ENCODE measurements around the gene STXBP6. TPM values are rescaled to one million over a fixed set of nuclear protein-coding genes. Genes with fewer than 3 reads are reported as not detected.
"Not testable (repeated sequence)": the region's sequence is repeated elsewhere in the genome, so short reads cannot be mapped to it uniquely, and the experiment has no call there.

Gene STXBP6
- total RNA-seq, 1 donor from 2014 or later: not detected

- Mint-ChIP-seq H3K27ac (no peak overlapping the region), H3K4me3 (ENCODE audit: low read depth) (no peak overlapping the region), H3K9me3 (no peaks in the 10 kb centered on the region), H3K27me3 (ENCODE audit: low read depth) (peaks cover 3% of the 10 kb centered on the region), H3K36me3 (ENCODE audit: low read depth) (no peaks in the 10 kb centered on the region), H3K4me1 (ENCODE audit: low read depth) (no peaks in the 10 kb centered on the region)
- no peak for DNase-seq (ENCODE audit: low spot score)
- intact Hi-C loops (cut with micrococcal nuclease): no loop called here
Measured at GRCh38 chr14:24816011-24816928, 233.7 kb downstream of the STXBP6 start.

GRCh38 chr14:24815543-24815942 lies 234.4 kb downstream of the STXBP6 start:
- H3K36me3 Mint-ChIP-seq (ENCODE audit: low read depth): no peaks in the 10 kb centered on the region
- no peak overlapping the region for H3K27ac Mint-ChIP-seq
- no peaks in the 10 kb centered on the region for H3K9me3 Mint-ChIP-seq
- no peak overlapping the region for H3K4me3 Mint-ChIP-seq (ENCODE audit: low read depth)
- no peaks in the 10 kb centered on the region for H3K4me1 Mint-ChIP-seq (ENCODE audit: low read depth)
- intact Hi-C loops (cut with micrococcal nuclease): no loop called here
- no peak for DNase-seq (ENCODE audit: low spot score)
- H3K27me3 Mint-ChIP-seq (ENCODE audit: low read depth): peaks cover 3% of the 10 kb centered on the region

- peaks cover 3% of the 10 kb centered on the region for H3K27me3 Mint-ChIP-seq (ENCODE audit: low read depth)
- intact Hi-C loops (cut with micrococcal nuclease): no loop called here
- no peak overlapping the region for H3K27ac Mint-ChIP-seq
- no peaks in the 10 kb centered on the region for H3K36me3 Mint-ChIP-seq (ENCODE audit: low read depth)
- DNase-seq (ENCODE audit: low spot score): no peak
- no peak overlapping the region for H3K4me3 Mint-ChIP-seq (ENCODE audit: low read depth)
- no peaks in the 10 kb centered on the region for H3K4me1 Mint-ChIP-seq (ENCODE audit: low read depth)
- no peaks in the 10 kb centered on the region for H3K9me3 Mint-ChIP-seq
Measured at GRCh38 chr14:24814944-24815343, 235.0 kb downstream of the STXBP6 start.

GRCh38 chr14:24814346-24814745 lies 235.6 kb downstream of the STXBP6 start:
- Mint-ChIP-seq H3K27ac (no peak overlapping the region), H3K9me3 (no peaks in the 10 kb centered on the region), H3K4me3 (ENCODE audit: low read depth) (no peak overlapping the region), H3K27me3 (ENCODE audit: low read depth) (peaks cover 3% of the 10 kb centered on the region), H3K4me1 (ENCODE audit: low read depth) (no peaks in the 10 kb centered on the region), H3K36me3 (ENCODE audit: low read depth) (no peaks in the 10 kb centered on the region)
- intact Hi-C loops (cut with micrococcal nuclease): no loop called here
- no peak for DNase-seq (ENCODE audit: low spot score)

GRCh38 chr14:24813819-24814259 lies 236.1 kb downstream of the STXBP6 start:
- Mint-ChIP-seq H3K36me3 (ENCODE audit: low read depth) (no peaks in the 10 kb centered on the region), H3K9me3 (no peaks in the 10 kb centered on the region), H3K27ac (no peak overlapping the region), H3K27me3 (ENCODE audit: low read depth) (peaks cover 7% of the 10 kb centered on the region), H3K4me1 (ENCODE audit: low read depth) (no peaks in the 10 kb centered on the region), H3K4me3 (ENCODE audit: low read depth) (no peak overlapping the region)
- intact Hi-C loops (cut with micrococcal nuclease): no loop called here
- no peak for DNase-seq (ENCODE audit: low spot score)

GRCh38 chr14:24813089-24813815 lies 236.7 kb downstream of the STXBP6 start:
- Mint-ChIP-seq H3K36me3 (ENCODE audit: low read depth) (no peaks in the 10 kb centered on the region), H3K9me3 (no peaks in the 10 kb centered on the region), H3K27me3 (ENCODE audit: low read depth) (peaks cover 8% of the 10 kb centered on the region), H3K4me1 (ENCODE audit: low read depth) (no peaks in the 10 kb centered on the region), H3K27ac (no peak overlapping the region), H3K4me3 (ENCODE audit: low read depth) (no peak overlapping the region)
- DNase-seq (ENCODE audit: low spot score): no peak
- intact Hi-C loops (cut with micrococcal nuclease): no loop called here

- no peaks in the 10 kb centered on the region for H3K4me1 Mint-ChIP-seq (ENCODE audit: low read depth)
- intact Hi-C loops (cut with micrococcal nuclease): loop anchor here (10.0 kb wide), 1 partner anchor 596 kb away; no protein-coding TSS in a partner anchor
- H3K27me3 Mint-ChIP-seq (ENCODE audit: low read depth): peaks cover 9% of the 10 kb centered on the region
- no peak overlapping the region for H3K27ac Mint-ChIP-seq
- no peaks in the 10 kb centered on the region for H3K36me3 Mint-ChIP-seq (ENCODE audit: low read depth)
- H3K9me3 Mint-ChIP-seq: no peaks in the 10 kb centered on the region
- DNase-seq (ENCODE audit: low spot score): no peak
- no peak overlapping the region for H3K4me3 Mint-ChIP-seq (ENCODE audit: low read depth)
Measured at GRCh38 chr14:24809135-24809534, 240.8 kb downstream of the STXBP6 start.

- DNase-seq (ENCODE audit: low spot score): no peak
- peaks cover 9% of the 10 kb centered on the region for H3K27me3 Mint-ChIP-seq (ENCODE audit: low read depth)
- no peaks in the 10 kb centered on the region for H3K9me3 Mint-ChIP-seq
- H3K4me1 Mint-ChIP-seq (ENCODE audit: low read depth): no peaks in the 10 kb centered on the region
- no peak overlapping the region for H3K4me3 Mint-ChIP-seq (ENCODE audit: low read depth)
- no peaks in the 10 kb centered on the region for H3K36me3 Mint-ChIP-seq (ENCODE audit: low read depth)
- intact Hi-C loops (cut with micrococcal nuclease): loop anchor here (10.0 kb wide), 1 partner anchor 596 kb away; no protein-coding TSS in a partner anchor
- H3K27ac Mint-ChIP-seq: no peak overlapping the region
Measured at GRCh38 chr14:24808412-24808811, 241.5 kb downstream of the STXBP6 start.

GRCh38 chr14:24806061-24806678 lies 243.8 kb downstream of the STXBP6 start:
- Mint-ChIP-seq H3K9me3 (no peaks in the 10 kb centered on the region), H3K27ac (no peak overlapping the region), H3K4me3 (ENCODE audit: low read depth) (no peak overlapping the region), H3K4me1 (ENCODE audit: low read depth) (no peaks in the 10 kb centered on the region), H3K27me3 (ENCODE audit: low read depth) (peaks cover 10% of the 10 kb centered on the region), H3K36me3 (ENCODE audit: low read depth) (no peaks in the 10 kb centered on the region)
- intact Hi-C loops (cut with micrococcal nuclease): loop anchor here (1.0 to 10.0 kb wide), 2 partner anchors 326 to 599 kb away; no protein-coding TSS in a partner anchor
- DNase-seq (ENCODE audit: low spot score): no peak

GRCh38 chr14:24804552-24805212 lies 245.3 kb downstream of the STXBP6 start:
- H3K36me3 Mint-ChIP-seq (ENCODE audit: low read depth): no peaks in the 10 kb centered on the region
- DNase-seq (ENCODE audit: low spot score): no peak
- H3K9me3 Mint-ChIP-seq: no peaks in the 10 kb centered on the region
- H3K4me3 Mint-ChIP-seq (ENCODE audit: low read depth): no peak overlapping the region
- peaks cover 11% of the 10 kb centered on the region for H3K27me3 Mint-ChIP-seq (ENCODE audit: low read depth)
- no peaks in the 10 kb centered on the region for H3K4me1 Mint-ChIP-seq (ENCODE audit: low read depth)
- intact Hi-C loops (cut with micrococcal nuclease): loop anchor here (10.0 kb wide), 1 partner anchor 600 kb away; no protein-coding TSS in a partner anchor
- no peak overlapping the region for H3K27ac Mint-ChIP-seq

GRCh38 chr14:24803933-24804494 lies 245.9 kb downstream of the STXBP6 start:
- no peaks in the 10 kb centered on the region for H3K36me3 Mint-ChIP-seq (ENCODE audit: low read depth)
- H3K27me3 Mint-ChIP-seq (ENCODE audit: low read depth): peaks cover 9% of the 10 kb centered on the region
- intact Hi-C loops (cut with micrococcal nuclease): loop anchor here (10.0 kb wide), 1 partner anchor 601 kb away; no protein-coding TSS in a partner anchor
- H3K9me3 Mint-ChIP-seq: no peaks in the 10 kb centered on the region
- peaks cover 2% of the 10 kb centered on the region for H3K4me1 Mint-ChIP-seq (ENCODE audit: low read depth)
- no peak for DNase-seq (ENCODE audit: low spot score)
- no peak overlapping the region for H3K27ac Mint-ChIP-seq
- no peak overlapping the region for H3K4me3 Mint-ChIP-seq (ENCODE audit: low read depth)

- not testable (repeated sequence) for H3K4me3 Mint-ChIP-seq (ENCODE audit: low read depth); H3K36me3 Mint-ChIP-seq (ENCODE audit: low read depth); DNase-seq (ENCODE audit: low spot score); H3K4me1 Mint-ChIP-seq (ENCODE audit: low read depth); H3K27me3 Mint-ChIP-seq (ENCODE audit: low read depth); H3K27ac Mint-ChIP-seq; H3K9me3 Mint-ChIP-seq
- intact Hi-C loops (cut with micrococcal nuclease): loop anchor here (10.0 kb wide), 1 partner anchor 601 kb away; no protein-coding TSS in a partner anchor
Measured at GRCh38 chr14:24803426-24803825, 246.5 kb downstream of the STXBP6 start.
